GM08714 (cell line): Measurements from ENCODE around the gene SCLY.

Experiments used
- H3K4me3 ChIP-seq: fragments of 200-500 bp; sonication (Bioruptor generic); 2 replicates; pipeline ENCODE4 v1.5.1; 2014; ENCODE audit warnings: mild to moderate bottlenecking, low read length, inconsistent platforms
- ZNF274 ChIP-seq: IDR thresholded peaks from 2 replicates; pipeline ENCODE4 v1.6.1; 2012; ENCODE audit warnings: mild to moderate bottlenecking, low read depth, low read length

SCLY gene

GRCh38 chr2:238135601-238136150, 74.9 kb downstream of the SCLY start:
- H3K4me3 ChIP-seq = no peak overlapping the region
- no peak for TF ChIP-seq ZNF274

- H3K4me3 ChIP-seq = no peak overlapping the region
- TF ChIP-seq ZNF274 = no peak
Measured at GRCh38 chr2:238136820-238137537, 76.2 kb downstream of the SCLY start.

DNA sequence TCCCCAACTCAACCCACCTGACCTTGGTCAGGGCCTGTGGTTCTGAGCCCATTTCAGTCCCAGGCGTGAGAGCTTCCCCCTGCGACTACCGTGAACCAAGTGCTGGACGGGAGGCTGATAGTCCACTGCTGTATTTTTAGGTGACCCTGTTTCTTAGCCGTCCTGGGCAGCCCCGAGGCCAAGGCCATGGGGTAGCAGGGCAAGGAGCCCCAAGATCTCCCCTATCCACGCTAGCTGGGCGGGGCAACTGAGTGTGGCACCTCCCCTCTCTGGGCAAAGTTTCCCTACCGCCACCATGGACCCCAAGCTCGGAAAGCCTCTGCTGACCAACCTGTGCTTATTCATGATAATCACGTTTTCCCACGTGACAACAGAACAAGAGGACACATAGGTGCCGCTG, 77.1 kb downstream of the SCLY start:
- no peak overlapping the region for H3K4me3 ChIP-seq
- no peak for TF ChIP-seq ZNF274

DNA sequence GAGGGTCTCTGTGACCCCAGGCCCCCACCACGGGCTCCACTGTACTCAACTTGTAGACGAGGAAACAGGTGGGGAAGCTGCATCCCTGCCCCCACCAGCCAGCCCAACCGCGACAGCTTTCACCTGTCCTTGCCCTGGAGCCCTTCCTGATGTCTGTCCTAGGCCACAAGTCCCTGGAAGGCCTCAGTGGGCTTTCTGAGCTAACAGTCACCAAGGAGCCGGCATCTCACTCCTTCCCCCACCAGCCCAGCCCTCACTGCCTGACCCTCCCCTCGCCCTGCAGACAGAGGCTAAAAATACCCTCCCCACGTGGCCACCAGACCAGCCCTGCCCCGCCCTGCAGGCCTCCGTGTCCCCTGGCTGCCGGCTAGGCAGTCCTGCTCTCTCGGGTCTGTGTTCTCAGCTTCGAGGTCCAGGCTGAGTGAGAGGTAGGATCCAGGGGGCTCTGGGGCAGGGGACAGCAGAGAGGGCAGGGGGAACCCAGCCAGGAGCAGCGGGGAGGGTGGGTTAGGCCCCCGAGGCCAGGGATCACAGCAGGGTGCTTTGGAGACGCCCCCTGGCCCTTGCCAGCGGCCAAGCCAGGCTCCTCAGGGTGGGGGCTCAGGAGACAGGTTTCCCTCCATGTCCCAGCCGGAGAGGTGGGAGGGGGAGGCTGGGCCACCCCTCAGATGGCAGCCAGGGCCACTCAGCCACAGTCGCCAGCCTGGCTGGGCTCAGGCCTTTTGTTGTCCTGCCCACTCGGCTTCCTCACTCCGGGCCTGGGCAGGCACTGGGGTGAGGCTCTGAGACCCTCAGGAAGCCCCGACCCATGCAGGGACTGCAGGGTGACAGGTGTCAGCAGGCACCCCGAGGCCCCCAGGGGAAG, 77.8 kb downstream of the SCLY start, which contains the start of gene KLHL30:
Gene KLHL30, plus strand, starts transcription at position 338 of the 865 bp plus-strand sequence. CDS start 2,087 bp downstream, outside the sequence.
- H3K4me3 ChIP-seq = no peak within 1 kb of the TSS
- no peak for TF ChIP-seq ZNF274

DNA sequence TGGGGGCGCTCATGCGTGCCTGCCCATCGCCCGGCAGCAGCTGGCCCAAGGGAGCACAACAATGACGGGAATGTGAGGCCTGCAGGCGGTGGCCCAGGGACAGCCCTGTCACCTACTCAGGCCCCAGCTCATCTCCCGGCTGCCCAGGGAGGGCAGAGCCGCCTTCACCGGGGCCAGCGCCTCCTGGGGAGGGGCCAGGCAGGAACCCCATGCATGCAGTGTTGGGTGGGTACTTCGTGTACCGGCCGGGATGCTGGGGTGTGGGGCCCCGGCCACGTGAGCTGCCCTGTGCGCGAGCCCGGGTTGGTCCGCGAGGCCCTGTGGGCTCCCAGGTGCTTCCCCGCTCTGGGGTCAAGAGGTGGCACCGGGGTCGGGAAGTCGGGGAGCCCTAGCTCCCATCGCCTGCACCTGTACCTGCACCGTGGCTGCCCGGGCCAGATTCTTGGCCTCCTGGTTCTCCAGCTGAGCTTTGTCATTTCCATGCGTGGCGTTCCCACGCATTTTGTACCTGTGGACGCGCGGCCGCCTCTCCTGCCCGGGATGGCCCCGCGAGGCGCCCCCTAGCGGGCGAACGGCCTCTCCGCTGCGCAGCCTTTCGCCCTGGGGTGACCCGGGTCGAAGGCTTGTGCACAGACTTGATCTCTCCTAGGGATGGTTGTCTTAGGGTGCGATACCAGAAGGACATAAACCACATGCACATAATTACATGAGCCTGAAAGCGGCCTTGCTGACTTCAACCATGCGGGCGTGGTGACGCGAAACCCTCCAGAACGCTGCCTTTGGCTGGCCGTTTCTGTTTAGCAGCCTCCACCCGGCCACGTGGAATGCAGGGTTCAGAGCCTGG, 78.6 kb downstream of the SCLY start:
- TF ChIP-seq ZNF274 = no peak
- H3K4me3 ChIP-seq = no peak overlapping the region

- TF ChIP-seq ZNF274 = no peak
Measured at GRCh38 chr2:238140040-238140439, 79.2 kb downstream of the SCLY start.

DNA sequence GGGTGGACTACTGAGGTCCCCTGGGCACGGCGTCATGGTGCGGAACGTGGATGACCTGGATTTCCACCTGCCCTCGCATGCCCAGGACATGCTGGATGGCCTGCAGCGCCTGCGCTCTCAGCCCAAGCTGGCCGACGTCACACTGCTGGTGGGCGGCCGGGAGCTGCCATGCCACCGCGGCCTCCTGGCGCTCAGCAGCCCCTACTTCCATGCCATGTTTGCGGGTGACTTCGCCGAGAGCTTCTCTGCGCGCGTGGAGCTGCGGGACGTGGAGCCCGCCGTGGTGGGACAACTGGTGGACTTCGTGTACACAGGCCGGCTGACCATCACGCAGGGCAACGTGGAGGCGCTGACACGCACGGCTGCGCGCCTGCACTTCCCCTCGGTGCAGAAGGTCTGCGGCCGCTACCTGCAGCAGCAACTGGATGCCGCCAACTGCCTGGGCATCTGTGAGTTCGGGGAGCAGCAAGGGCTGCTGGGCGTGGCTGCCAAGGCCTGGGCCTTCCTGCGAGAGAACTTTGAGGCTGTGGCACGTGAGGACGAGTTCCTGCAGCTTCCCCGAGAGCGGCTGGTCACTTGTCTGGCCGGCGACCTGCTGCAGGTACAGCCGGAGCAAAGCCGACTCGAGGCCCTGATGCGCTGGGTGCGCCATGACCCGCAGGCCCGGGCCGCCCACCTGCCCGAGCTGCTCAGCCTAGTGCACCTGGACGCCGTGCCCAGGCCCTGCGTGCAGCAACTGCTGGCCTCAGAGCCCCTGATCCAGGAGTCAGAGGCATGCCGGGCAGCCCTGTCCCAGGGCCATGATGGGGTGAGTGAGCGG, 80.1 kb downstream of the SCLY start:
- no peak for TF ChIP-seq ZNF274
- no peak overlapping the region for H3K4me3 ChIP-seq

More at GRCh38 chr2:238140040-238140439, 79.2 kb downstream of the SCLY start:
- no peak overlapping the region for H3K4me3 ChIP-seq

DNA sequence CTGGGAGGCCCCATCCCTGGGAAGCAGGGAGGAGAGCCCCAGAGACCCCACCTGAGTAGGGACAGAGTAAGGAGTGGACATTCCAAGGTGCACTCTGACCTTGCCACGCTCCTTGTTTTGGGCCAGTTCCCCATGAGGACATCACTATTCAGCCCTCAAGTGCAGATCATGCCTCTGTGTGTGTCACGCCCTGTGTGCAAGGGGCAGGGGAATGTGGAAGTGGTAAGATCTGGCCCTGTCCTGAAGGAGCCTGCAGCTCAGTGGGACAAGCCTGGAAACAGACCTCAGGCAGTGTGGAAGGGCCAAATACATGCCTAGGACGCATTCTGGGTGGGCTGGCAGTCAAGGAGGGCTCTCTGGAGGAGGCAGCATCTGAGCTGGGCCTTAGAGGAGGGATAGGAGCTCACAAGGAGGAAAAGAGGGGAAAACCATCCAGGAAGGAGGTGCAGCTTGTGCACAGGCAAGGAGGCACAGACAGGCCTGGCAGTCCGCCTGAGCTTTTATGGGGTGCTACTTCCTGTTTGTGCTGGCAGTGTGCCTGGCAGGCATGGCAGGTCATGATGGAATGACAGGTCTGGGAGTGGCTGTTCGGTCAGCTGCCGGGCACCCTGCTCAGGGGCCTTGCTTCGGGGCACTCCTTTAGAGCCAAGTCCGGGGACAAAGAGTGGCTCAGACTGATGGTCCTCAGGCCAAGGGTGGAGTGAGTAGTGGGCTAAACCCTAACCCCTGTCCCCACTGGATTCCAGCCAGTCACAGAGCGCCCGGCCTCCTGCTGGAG, 80.9 kb downstream of the SCLY start:
- TF ChIP-seq ZNF274 = no peak
- no peak overlapping the region for H3K4me3 ChIP-seq

DNA sequence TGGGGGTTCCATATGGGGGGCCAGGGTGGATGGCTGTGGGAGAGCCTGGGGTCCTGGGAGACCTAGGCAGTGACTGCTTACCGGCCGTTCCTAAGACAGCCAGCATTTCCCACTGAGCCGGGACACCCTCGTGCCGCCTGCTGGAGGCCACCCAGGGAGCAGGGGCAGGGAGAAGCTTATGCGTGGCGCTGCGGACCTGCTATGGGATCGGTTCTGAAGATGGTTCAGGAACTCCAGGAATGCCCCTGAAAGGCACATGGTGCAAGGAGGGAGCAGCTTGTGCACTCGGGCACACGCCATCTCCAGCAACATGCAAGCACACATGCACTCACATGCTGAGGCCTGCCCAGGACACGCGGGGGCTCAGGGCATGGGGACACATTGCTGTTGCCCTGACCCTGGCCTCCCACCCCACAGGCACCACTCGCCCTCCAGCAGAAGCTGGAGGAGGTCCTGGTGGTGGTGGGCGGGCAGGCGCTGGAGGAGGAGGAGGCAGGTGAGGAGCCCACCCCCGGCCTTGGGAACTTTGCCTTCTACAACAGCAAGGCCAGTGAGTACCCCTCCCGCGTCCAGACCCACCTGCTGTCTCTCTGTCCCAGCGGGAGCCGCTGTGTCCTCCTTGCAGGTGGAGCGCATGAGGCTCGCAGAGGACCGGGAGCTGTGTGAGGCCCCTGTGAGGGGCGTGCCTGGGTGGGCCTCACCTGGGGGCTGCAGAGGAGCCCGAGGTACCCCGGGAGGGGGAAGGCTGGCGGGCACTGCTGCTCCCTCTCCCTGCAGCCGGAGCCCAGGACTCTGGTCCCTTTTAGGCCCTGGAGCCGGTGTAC, 81.8 kb downstream of the SCLY start:
- no peak overlapping the region for H3K4me3 ChIP-seq
- TF ChIP-seq ZNF274 = no peak

DNA sequence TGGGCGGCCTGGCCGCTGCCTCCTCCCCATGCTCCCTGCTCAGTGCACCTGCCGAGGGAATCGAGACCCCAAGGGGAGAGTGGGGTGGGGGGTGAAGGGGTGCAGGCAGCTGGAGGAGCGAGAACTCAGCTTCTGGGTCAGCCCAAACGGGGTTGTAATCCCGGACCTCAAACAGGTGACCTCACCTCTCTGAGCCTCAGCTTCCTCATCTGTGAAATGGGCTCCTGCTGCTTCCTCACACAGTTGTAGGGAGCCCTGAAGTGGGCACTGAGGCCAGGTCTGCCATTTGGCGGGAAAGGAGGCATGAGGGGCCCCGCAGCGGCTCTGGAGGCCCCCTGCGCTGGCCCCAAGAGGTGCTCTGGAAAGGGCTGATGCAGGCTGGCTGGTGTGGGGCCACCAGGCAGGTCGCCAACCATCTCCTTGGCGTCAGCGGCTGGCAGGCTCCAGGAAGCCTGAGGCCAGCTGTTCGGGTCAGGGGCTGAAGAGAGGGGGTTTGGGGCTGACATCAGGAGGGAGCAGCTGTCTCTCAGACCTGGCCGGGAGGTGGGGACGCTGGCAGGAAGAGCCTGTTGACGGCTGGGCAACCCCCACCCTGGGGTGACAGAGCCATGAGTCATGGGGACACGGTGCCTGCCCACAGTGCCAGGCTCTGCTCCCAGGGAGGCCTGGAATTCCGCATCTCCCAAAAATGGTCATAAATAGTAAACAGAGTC, 82.6 kb downstream of the SCLY start:
- TF ChIP-seq ZNF274 = no peak
- no peak overlapping the region for H3K4me3 ChIP-seq

DNA sequence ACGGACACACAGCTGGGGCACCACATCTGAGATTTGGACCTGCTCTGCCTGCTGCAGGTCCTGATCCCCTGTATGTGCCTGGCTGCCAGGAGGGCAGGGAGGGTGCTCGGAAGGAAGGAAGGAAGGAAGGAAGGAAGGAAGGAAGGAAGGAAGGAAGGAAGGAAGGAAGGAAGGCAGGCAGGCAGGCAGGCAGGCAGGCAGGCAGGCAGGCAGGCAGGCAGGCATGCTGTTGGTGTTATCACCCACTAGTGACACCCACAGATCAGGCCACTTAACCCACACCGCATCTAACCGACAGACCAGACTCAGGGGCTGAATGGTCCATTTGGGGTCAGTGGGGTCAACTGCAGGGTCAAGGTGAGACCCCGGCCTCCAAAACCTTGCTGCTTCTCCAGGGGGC, 83.5 kb downstream of the SCLY start:
- H3K4me3 ChIP-seq = no peak overlapping the region
- no peak for TF ChIP-seq ZNF274
